ENCODE results near the gene PIGR. TPM values are rescaled to one million over a fixed set of nuclear protein-coding genes. Genes with fewer than 3 reads are reported as not detected.

PIGR gene
- total and polyA plus RNA-seq, 10 of the 15 experiments (the other 5 are each of a cell fraction or from before 2014, with no cell fraction given): 0.96 to 7.6 (median 1.8) TPM

GRCh38 chr1:206930210-206930798 lies 16.0 kb downstream of the PIGR start (continued):
- peak; percentile 55; the same call in 1 of the 2 replicates for TF ChIP-seq MXI1 (IDR thresholded peaks at IDR 0.05; ENCODE audit: low read depth, low read length)
- peak; percentile 77 for TF ChIP-seq TCF12 (IDR thresholded peaks at IDR 0.05; ENCODE audit: low read depth, low read length)
- TF ChIP-seq ATF7 (IDR thresholded peaks at IDR 0.05; ENCODE audit: low read depth): peak; percentile 85
- no peak for TF ChIP-seq RUNX3 (IDR thresholded peaks at IDR 0.05; ENCODE audit: low read length)
- TF ChIP-seq EZH2 (IDR thresholded peaks at IDR 0.05; ENCODE audit: borderline replicate concordance, control insufficient read depth, low read depth, low read length): no peak
- peak; percentile 57; the same call in 2 of the 3 replicates for TF ChIP-seq POU2F2 (IDR thresholded peaks at IDR 0.05; ENCODE audit: borderline replicate concordance, low read depth, low read length)
- no peak for TF ChIP-seq NFIC (IDR thresholded peaks at IDR 0.05; ENCODE audit: low read depth, low read length)
- no peak for TF ChIP-seq HSF1 (IDR thresholded peaks at IDR 0.05; ENCODE audit: low read depth, low read length)
- peak; percentile 81 for TF ChIP-seq CBFB (IDR thresholded peaks at IDR 0.05; ENCODE audit: low read depth)
- no peak for TF ChIP-seq IRF3 (IDR thresholded peaks at IDR 0.05)
- TF ChIP-seq CREB1 (IDR thresholded peaks at IDR 0.05; ENCODE audit: low read depth): no peak
- TF ChIP-seq SKIL (IDR thresholded peaks at IDR 0.05; ENCODE audit: low read depth, poor library complexity, severe bottlenecking): peak; percentile 90
